ENCODE results near the gene CLASRP.

The CLASRP gene

DNA sequence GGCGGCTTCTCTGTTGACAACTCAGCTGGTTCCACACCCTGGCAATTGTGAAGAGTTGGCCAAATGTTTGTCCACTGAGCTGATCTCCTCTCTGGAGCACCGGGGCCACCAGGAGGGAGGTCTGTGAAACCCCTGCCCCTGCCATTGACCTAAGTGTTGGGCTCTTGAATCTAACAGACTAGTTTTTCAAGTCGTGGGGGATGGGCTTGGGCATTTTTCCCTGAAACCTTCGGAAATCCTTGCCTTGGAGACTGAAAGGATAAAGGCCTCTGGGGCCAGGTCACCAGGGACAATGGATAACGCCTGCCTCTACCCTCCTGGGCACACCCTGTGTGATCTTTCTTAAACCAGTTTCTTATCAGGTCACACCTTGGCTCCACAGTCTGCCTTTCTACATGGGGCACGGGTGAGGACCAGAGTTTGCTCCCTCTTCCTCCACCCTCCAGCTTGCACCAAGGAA, 41.1 kb downstream of the CLASRP start:
- TF ChIP-seq, protein P1, sequence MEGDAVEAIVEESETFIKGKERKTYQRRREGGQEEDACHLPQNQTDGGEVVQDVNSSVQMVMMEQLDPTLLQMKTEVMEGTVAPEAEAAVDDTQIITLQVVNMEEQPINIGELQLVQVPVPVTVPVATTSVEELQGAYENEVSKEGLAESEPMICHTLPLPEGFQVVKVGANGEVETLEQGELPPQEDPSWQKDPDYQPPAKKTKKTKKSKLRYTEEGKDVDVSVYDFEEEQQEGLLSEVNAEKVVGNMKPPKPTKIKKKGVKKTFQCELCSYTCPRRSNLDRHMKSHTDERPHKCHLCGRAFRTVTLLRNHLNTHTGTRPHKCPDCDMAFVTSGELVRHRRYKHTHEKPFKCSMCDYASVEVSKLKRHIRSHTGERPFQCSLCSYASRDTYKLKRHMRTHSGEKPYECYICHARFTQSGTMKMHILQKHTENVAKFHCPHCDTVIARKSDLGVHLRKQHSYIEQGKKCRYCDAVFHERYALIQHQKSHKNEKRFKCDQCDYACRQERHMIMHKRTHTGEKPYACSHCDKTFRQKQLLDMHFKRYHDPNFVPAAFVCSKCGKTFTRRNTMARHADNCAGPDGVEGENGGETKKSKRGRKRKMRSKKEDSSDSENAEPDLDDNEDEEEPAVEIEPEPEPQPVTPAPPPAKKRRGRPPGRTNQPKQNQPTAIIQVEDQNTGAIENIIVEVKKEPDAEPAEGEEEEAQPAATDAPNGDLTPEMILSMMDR (IDR thresholded peaks at IDR 0.05; ENCODE audit: extremely low read depth, missing control alignments): no peak
- DNase-seq (ENCODE audit: low spot score): no peak

DNA sequence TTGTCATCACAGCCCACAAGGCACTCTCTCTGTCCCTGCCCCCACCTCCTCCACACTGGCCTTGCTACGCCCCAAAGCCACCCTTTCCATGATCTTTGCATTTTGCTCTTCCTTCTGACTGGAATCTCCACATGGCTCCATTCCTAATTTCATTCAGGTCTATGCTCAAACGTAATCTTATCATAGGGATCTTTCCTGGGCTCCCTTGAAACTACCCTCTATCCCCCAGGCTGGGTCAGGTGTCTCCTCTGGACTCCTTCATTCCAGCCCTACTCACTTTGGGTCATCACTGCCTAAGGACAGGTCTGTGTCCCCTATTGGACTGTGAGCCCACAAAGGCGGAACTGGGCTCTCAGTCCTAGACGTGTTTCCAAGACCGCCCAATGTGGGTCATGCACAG, 43.3 kb downstream of the CLASRP start:
- TF ChIP-seq, protein P1 (IDR thresholded peaks at IDR 0.05; ENCODE audit: extremely low read depth, missing control alignments): no peak
- no peak for DNase-seq (ENCODE audit: low spot score)

DNA sequence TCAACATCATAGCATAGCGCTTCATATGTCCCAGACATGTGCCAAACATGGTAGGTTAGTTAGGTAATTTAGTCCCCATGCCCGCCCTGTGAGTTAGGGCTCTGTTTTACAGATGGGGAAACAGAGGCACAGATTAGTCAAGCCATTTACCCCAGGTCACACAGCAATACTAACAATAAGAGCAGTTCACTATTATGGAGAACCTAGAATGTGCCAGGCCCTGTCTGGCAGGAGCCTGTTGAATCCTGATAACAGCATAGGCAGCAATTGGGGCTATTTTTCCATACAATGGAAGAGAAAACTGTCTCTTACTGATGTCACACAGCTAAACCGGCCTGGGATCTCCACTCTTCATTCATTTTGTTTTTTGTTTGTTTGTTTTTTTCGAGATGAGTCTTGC, 47.6 kb downstream of the CLASRP start:
- no peak for DNase-seq (ENCODE audit: low spot score)
- TF ChIP-seq, protein P1 (IDR thresholded peaks at IDR 0.05; ENCODE audit: extremely low read depth, missing control alignments): no peak

DNA sequence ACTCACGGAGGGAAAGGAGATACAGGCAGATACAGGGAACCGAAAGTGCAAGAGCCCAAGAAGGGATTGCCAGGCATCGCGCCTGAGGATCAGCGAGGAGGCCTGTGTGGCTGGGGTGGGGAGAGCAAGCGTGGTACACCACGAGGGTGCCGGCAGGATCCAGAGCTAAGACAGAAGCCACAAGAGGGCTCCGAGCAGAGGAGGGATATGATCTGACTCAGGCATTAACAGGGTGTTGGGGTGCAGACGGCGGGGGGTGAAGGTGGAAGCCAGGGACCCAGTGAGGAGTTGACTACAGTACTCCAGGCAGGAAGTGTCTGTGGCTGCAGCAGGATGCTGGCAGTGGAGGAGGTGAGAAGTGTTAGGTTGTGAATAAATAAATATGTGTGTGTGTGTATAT, 48.7 kb downstream of the CLASRP start:
- no peak for DNase-seq (ENCODE audit: low spot score)
- TF ChIP-seq, protein P1 (IDR thresholded peaks at IDR 0.05; ENCODE audit: extremely low read depth, missing control alignments): no peak

DNA sequence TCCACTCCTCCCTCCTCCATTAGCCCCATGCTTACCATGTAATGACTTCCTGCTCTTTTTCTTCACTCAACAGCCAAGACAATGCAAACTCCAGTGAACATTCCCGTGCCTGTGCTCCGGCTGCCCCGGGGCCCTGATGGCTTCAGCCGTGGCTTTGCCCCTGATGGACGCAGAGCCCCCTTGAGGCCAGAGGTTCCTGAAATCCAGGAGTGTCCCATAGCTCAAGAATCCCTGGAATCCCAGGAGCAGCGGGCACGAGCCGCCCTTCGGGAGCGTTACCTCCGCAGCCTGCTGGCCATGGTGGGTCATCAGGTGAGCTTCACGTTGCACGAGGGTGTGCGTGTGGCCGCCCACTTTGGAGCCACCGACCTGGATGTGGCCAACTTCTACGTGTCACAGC, 51.2 kb downstream of the CLASRP start:
- TF ChIP-seq, protein P1 (IDR thresholded peaks at IDR 0.05; ENCODE audit: extremely low read depth, missing control alignments): no peak
- no peak for DNase-seq (ENCODE audit: low spot score)

DNA sequence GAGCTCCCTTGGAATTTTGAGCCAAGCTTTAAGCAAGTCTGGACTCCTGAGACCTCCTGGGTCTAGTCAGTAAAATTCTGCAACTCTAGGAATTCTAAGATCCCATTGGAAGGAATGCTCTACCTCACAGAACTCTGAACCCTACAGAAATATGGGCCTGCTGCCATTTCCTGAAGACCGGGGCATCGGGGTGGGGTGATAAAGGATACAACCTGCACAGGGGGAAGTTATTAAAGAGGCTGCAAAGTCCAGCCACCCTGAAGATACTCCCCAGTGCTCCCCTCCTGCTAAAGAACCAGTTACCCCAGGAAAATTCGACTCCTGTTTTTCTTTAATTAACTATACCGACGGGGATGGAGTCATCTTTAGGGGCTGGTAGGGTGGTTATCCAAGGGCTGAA, 51.8 kb downstream of the CLASRP start:
- DNase-seq (ENCODE audit: low spot score): no peak
- TF ChIP-seq, protein P1 (IDR thresholded peaks at IDR 0.05; ENCODE audit: extremely low read depth, missing control alignments): no peak

GRCh38 chr19:45091031-45091923, 52.4 kb downstream of the CLASRP start:
- peak; percentile 91 for DNase-seq (ENCODE audit: low spot score)

More at GRCh38 chr19:45091031-45091923, 52.4 kb downstream of the CLASRP start:
- TF ChIP-seq, protein P1 (IDR thresholded peaks at IDR 0.05; ENCODE audit: extremely low read depth, missing control alignments): no peak
